OCI-LY1 (cell line): Measurements from ENCODE around the gene TMEM218.
A peak's percentile ranks its signal among the peaks of the same experiment; 100 is the strongest.

Source experiments
- H2AFZ ChIP-seq: fragments of 200-600 bp; sonication (generic), shearing (Covaris generic); 2 replicates; pipeline ENCODE4 v1.6.0; 2014; ENCODE audit warnings: antibody characterized with exemption, mild to moderate bottlenecking, low read length
- H3F3A ChIP-seq: fragments of 200-600 bp; sonication (generic), shearing (Covaris generic); 2 replicates; pipeline ENCODE4 v1.6.0; 2014; ENCODE audit warnings: mild to moderate bottlenecking, antibody characterized with exemption, low read length, moderate library complexity; ENCODE audit not compliant: insufficient read depth
- H3K27ac ChIP-seq: fragments of 200-600 bp; sonication (generic); 2 replicates; pipeline ENCODE4 v1.5.1; 2014; ENCODE audit warnings: low read length, mixed run types, mild to moderate bottlenecking, low read depth; ENCODE audit not compliant: poor library complexity, severe bottlenecking
- H3K27me3 ChIP-seq: fragments of 200-600 bp; sonication (generic); 2 replicates; pipeline ENCODE4 v1.6.0; 2014; ENCODE audit warnings: antibody characterized with exemption, mild to moderate bottlenecking, low read length, moderate library complexity; ENCODE audit not compliant: insufficient read depth
- H3K36me3 ChIP-seq: fragments of 200-600 bp; sonication (generic); 2 replicates; pipeline ENCODE4 v1.6.1; 2014; ENCODE audit warnings: mild to moderate bottlenecking, antibody characterized with exemption, low read length, moderate library complexity, mixed read lengths; ENCODE audit not compliant: insufficient read depth
- H3K4me1 ChIP-seq: fragments of 200-600 bp; sonication (generic); 2 replicates; pipeline ENCODE4 v1.5.1; 2014; ENCODE audit warnings: mild to moderate bottlenecking, low read length, moderate library complexity; ENCODE audit not compliant: insufficient read depth, severe bottlenecking
- H3K4me2 ChIP-seq: fragments of 200-600 bp; sonication (generic), shearing (Covaris generic); 2 replicates; pipeline ENCODE4 v1.6.1; 2014; ENCODE audit warnings: low read length
- H3K4me3 ChIP-seq: fragments of 200-600 bp; sonication (generic); 2 replicates; pipeline ENCODE4 v1.5.1; 2014; ENCODE audit warnings: low read length, low read depth, mild to moderate bottlenecking, mixed read lengths; ENCODE audit not compliant: poor library complexity, severe bottlenecking
- H3K79me2 ChIP-seq: fragments of 200-600 bp; shearing (Covaris generic); 2 replicates; pipeline ENCODE4 v1.6.1; 2016; ENCODE audit warnings: mixed run types, low read length, mixed read lengths; ENCODE audit not compliant: insufficient read depth
- H3K9ac ChIP-seq: fragments of 200-600 bp; sonication (generic), shearing (Covaris generic); 2 replicates; pipeline ENCODE4 v1.6.1; 2014; ENCODE audit warnings: mild to moderate bottlenecking, low read length, mixed read lengths
- H3K9me2 ChIP-seq: fragments of 200-600 bp; sonication (generic), shearing (Covaris generic); 2 replicates; pipeline ENCODE4 v1.6.1; 2014; ENCODE audit warnings: low read depth, mild to moderate bottlenecking, low read length, mixed read lengths
- H3K9me3 ChIP-seq: fragments of 200-600 bp; shearing (Covaris generic); 2 replicates; pipeline ENCODE4 v1.6.1; 2014; ENCODE audit warnings: low read length, mixed read lengths
- H4K20me1 ChIP-seq: fragments of 200-600 bp; sonication (generic), shearing (Covaris generic); 2 replicates; pipeline ENCODE4 v1.6.0; 2016; ENCODE audit warnings: mild to moderate bottlenecking, low read length; ENCODE audit not compliant: insufficient read depth
- CTCF ChIP-seq: fragments of 200-600 bp; sonication (generic), shearing (Covaris generic); IDR thresholded peaks from 2 replicates; pipeline ENCODE4 v1.5.1; 2017; ENCODE audit warnings: mild to moderate bottlenecking, antibody characterized with exemption, low read length, moderate library complexity, mixed read lengths
- EZH2 ChIP-seq: fragments of 200-600 bp; sonication (generic), shearing (Covaris generic); IDR thresholded peaks from 2 replicates; pipeline ENCODE4 v1.8.0; 2017; ENCODE audit warnings: borderline replicate concordance, mixed run types, mild to moderate bottlenecking, antibody characterized with exemption, low read length, moderate library complexity, mixed read lengths

TMEM218 gene

GRCh38 chr11:125064070-125064469 lies 47.4 kb downstream of the TMEM218 start:
- Histone ChIP-seq H3K27me3 (0 out of 2 replicates have a peak, but pooled peaks cover 4% of the 10 kb centered on the region), H3K4me1 (no peaks in the 10 kb centered on the region), H3K9ac (no peak overlapping the region), H3K4me2 (no peak overlapping the region), H3K9me3 (no peaks in the 10 kb centered on the region), H3K36me3 (no peaks in the 10 kb centered on the region), H3F3A (no peaks in the 10 kb centered on the region), H3K79me2 (no peaks in the 10 kb centered on the region), H3K9me2 (no peaks in the 10 kb centered on the region), H4K20me1 (no peaks in the 10 kb centered on the region), H3K4me3 (no peak overlapping the region), H2AFZ (no peak overlapping the region), H3K27ac (no peak overlapping the region)
- no peak for TF ChIP-seq EZH2
- no peak for TF ChIP-seq CTCF

GRCh38 chr11:125063429-125064043 lies 47.9 kb downstream of the TMEM218 start:
- H3K36me3 ChIP-seq: no peaks in the 10 kb centered on the region
- H3K9me2 ChIP-seq: no peaks in the 10 kb centered on the region
- 0 out of 2 replicates have a peak, but pooled peaks cover 4% of the 10 kb centered on the region for H3K27me3 ChIP-seq
- H4K20me1 ChIP-seq: no peaks in the 10 kb centered on the region
- no peaks in the 10 kb centered on the region for H3K9me3 ChIP-seq
- no peak overlapping the region for H3K27ac ChIP-seq
- H3K79me2 ChIP-seq: no peaks in the 10 kb centered on the region
- H3K4me1 ChIP-seq: no peaks in the 10 kb centered on the region
- H3F3A ChIP-seq: no peaks in the 10 kb centered on the region
- H2AFZ ChIP-seq: no peak overlapping the region
- H3K4me3 ChIP-seq: peak overlapping the region; percentile 12
- no peak overlapping the region for H3K9ac ChIP-seq
- peak overlapping the region; percentile 33 for H3K4me2 ChIP-seq
- no peak for TF ChIP-seq EZH2
- TF ChIP-seq CTCF: no peak

GRCh38 chr11:125062931-125063428 lies 48.4 kb downstream of the TMEM218 start, which contains the start of gene SLC37A2:
Gene SLC37A2, plus strand, starts transcription at chr11:125063305. Its CDS starts 63 bp downstream, at chr11:125063368.
- Histone ChIP-seq H3K9ac (no peak within 1 kb of the TSS), H3K4me1 (no peaks in the 10 kb centered on the region), H3K27me3 (0 out of 2 replicates have a peak, but pooled peaks cover 4% of the 10 kb centered on the region), H3K9me3 (no peaks in the 10 kb centered on the region), H3K27ac (no peak within 1 kb of the TSS), H3K79me2 (no peaks in the 10 kb centered on the region), H3K4me2 (peak within 1 kb of the TSS; percentile 33), H2AFZ (no peak within 1 kb of the TSS), H4K20me1 (no peaks in the 10 kb centered on the region), H3F3A (no peaks in the 10 kb centered on the region), H3K36me3 (no peaks in the 10 kb centered on the region), H3K4me3 (peak within 1 kb of the TSS; percentile 12), H3K9me2 (no peaks in the 10 kb centered on the region)
- no peak for TF ChIP-seq EZH2
- no peak for TF ChIP-seq CTCF
